GM18498 (cell line): Measurements from ENCODE around the gene SPTLC2.

Experiments
- ATAC-seq: cut with Tn5 transposase; IDR thresholded peaks from one replicate; pipeline ENCODE4 v1.9.1; 2021; ENCODE audit warnings: mild to moderate bottlenecking, moderate library complexity; ENCODE audit not compliant: unreplicated experiment

Gene SPTLC2

DNA sequence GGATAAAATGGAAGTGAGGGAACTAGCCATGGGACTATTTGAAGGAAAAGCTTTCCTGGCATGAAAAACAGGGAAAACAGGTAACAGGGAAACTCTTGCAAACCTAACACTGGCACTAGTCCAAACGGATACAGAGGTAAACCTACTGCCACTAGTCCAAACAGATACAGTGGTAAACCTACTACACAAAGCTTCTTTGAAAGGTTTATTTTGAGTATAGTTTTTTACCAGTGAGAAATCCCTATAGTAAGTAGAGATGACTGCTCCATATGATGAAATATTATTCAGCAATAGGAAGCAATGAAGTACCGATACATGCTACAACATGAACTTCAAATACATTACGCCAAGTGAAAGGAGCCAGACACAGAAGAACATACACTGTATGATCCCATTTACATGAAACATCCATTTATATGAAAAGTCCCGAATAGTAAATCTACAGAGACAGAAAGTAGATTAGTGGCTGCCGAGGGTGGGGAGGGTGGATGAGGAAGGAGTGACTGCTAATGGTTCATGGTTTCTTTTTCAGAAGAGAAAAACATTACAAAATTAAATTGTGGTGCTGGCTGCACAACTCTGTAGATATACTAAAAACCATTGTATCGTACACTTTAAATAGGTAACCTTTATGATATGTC, 25.5 kb downstream of the SPTLC2 start:
- no peak for ATAC-seq

DNA sequence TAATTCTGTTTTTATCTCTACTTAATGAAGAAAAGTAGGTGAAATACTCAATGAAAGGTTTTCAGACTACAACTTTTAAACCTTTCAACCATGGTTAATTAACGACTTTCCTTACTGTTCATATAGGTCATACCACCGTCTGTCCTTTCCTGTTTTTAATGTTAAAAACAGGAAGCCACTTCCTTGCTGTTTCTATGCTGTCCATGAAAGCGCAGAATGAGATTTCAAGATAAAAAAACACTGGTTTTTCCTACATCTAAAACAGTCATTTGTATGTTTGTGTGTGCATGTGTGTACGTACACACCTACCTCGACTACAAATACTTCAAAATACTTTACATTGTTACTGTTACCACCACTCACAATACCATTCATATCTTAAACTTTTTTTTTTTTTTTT, 27.3 kb downstream of the SPTLC2 start:
- no peak for ATAC-seq

DNA sequence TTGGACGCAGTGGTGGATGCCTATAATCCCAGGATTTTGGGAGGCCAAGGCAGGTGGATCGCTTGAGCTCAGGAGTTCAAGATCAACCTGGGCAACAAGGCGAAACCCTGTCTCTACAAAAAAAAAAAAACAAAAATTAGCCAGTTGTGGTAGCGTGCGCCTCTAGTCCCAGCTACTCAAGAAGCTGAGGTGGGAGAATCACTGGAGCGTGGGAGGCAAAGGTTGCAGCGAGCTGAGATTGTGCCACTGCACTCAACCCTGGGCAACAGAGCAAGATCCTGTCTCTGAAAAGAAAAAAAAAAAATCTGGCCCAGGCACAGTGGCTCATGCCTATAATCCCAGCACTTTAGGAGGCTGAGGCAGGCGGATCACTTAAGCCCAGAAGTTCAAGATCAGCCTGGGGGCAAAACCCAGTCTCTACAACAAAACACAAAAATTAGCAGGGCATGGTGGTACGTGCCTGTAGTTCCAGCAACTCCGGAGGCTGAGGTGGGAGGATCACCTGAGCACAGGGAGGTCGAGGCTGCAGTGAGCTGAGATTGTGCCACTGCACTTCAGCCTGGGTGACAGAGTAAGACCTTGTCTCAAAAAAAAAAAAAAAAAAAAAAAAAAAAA, 27.9 kb downstream of the SPTLC2 start:
- ATAC-seq = peak; percentile 56

DNA sequence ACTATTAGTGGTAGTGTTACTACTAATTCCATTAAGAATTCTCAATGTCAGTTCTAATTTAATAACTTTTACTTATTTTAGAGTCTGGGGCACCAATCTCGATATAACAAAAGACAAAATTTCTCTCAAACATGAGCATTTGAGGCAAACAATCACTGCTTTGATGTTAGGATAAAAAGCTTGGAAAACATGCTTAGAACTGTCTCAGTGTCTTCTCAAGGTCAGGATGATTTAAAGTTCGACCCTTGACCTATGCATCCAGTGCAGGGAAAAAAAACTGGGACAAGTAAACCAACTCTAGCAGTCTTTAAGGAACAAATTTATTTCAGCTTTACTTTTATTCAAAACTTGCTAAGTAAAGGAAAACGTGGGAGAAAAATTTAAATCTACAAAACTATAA, 31.1 kb downstream of the SPTLC2 start:
- no peak for ATAC-seq

GRCh38 chr14:77584809-77585208, 31.6 kb downstream of the SPTLC2 start:
- no peak for ATAC-seq

DNA sequence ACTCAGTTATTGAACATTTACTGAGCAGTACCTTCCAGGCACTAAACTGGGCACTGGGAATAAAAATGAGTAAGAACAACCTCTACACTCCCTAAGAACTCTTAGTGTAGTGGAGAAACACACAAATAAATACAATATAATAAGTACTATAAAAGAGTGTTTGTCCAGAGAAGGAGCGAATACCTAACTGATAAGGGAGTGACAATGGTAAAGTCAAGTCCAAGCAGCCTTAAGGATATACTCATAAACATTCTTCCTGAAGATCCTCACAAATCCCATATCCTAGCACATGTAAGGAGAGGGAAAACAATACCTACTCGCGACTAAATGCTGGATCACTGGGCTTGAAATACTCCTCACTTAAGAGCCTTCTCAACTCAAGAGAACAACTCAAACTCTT, 32.8 kb downstream of the SPTLC2 start:
- ATAC-seq = no peak

DNA sequence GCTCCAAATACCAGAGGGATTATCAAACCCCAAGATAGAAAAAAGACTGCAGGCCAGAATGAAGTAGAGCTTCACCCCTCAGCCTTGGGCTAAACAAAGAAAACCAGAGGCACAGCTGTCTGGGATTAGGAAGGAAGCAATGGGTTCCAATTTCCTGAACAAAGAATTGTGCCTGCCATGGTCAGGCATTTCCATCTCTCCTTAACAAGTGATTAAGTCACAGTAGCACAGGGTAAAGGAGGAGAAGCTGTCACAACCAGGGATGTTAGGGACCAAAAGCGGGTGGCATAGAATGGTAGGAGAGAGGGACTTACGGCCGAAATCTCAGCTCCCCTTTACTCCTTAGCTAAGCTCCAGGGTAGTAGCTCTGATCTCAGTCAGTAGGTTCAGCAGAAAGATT, 33.9 kb downstream of the SPTLC2 start:
- ATAC-seq = no peak

DNA sequence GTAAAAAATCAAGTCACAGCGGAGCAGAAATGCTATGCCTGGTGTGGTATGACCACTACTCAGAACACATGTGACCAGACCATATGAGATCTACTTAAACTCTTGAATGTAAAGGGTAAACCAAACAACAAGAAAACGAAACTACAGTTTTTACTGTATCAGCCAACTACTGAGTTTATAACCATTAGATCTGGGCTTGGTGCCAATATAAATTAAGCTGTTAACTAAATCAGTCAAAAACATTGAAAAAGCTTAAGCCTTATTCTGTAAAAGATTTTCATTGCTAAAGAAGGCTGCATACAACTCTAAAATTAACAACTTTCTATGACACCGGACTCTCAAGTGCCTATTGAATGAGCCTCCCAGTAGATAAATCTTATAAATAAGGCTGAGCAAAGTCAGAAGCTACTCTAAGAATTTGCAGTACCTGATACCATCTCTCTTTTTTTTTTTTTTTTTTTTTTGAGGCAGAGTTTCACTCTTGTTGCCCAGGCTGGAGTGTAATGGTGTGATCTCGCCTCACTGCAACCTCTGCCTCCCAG, 35.4 kb downstream of the SPTLC2 start:
- ATAC-seq = peak; percentile 97

- ATAC-seq = peak; percentile 12
Measured at GRCh38 chr14:77580477-77580876, 36.0 kb downstream of the SPTLC2 start.

DNA sequence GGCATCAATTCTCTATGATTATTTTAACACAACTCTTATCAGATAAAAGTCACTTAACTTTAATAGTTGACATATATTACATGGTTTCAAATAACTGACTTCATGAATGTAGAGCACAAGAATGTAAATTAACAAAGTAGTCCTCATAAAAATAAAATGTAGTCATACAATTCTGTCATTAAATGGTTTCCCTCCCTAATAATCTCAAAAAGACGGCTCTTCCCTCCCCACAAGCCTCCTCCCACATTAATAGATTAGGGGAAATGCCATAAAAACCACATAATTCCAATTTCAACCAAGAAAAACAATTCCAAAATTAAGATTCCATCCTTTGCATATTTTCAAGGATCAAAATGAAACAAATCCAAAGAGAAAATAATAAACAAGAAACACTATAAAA, 36.7 kb downstream of the SPTLC2 start:
- no peak for ATAC-seq

DNA sequence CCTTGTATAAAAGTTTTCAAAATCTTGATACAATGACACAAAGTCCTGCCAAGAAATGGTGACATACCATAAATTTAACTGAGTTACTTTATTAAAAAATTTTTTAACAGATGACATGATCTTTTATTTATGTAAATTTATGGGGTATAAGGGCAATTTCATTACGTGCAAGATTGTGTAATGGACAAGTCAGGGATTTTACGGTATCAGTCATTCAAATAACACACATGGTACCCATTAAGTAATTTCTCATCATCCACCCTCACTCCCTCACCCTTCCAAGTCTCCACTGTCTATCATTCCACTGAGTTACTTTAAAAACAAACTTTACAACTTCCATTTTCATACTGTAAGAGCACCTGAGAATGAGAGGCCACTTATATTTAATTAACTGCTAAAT, 37.4 kb downstream of the SPTLC2 start:
- no peak for ATAC-seq

GRCh38 chr14:77574446-77575115, 41.9 kb downstream of the SPTLC2 start:
- ATAC-seq = no peak

DNA sequence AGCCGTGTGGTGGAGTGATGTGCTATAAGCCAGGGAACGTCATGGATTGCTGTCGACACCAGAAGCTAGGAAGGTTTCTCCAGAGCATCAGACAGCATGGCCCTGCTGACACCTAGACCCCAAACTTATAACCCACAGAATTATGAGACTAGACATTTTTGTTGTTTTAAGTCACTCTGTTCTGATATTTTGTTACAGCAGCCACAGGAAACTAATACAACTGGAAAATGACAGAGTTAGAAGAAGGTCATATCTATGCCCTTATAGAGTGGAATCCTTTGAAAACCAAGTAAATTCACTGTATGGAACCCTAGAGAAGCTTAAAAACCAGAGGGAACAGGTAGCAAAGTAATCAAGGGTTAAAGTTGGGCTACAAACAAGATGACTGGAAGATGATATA, 42.5 kb downstream of the SPTLC2 start:
- no peak for ATAC-seq

GRCh38 chr14:77570706-77571268, 45.6 kb downstream of the SPTLC2 start:
- ATAC-seq = no peak

DNA sequence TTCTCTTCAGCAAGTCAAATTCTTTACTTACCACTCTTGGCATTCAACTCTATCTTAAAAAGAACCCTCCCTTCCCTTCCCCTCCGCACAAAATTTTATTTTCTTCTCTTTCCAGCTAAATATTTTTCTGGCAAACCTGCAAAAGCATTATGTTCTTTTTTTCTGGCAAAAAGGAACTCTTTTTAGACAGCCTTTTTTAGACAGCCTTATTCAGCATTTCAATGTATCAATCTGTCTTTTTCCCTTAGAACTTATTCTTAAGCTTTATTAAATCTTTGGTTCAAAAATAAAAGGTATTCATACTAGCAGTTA, 50.5 kb downstream of the SPTLC2 start:
- no peak for ATAC-seq

- peak; percentile 51 for ATAC-seq
Measured at GRCh38 chr14:77565289-77565993, 51.0 kb downstream of the SPTLC2 start.

DNA sequence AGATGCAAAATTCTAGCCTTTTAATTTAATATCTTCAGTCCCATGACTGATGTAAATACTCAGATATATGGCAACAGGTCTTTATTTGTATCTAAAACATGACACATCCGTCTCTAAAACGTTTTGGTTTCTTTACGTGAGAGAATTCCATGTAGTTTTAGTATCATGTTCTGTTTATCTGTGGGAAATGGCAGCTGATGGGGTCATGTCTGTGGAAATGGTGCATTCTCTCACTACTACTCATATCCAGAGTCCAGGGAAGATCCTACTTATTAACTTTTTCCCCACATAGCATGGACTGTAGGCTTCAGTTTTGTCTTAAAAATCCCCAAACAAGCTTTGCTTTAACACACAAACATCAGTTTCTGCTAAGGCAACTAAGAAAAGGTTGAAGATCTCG, 53.8 kb downstream of the SPTLC2 start:
- ATAC-seq = no peak

DNA sequence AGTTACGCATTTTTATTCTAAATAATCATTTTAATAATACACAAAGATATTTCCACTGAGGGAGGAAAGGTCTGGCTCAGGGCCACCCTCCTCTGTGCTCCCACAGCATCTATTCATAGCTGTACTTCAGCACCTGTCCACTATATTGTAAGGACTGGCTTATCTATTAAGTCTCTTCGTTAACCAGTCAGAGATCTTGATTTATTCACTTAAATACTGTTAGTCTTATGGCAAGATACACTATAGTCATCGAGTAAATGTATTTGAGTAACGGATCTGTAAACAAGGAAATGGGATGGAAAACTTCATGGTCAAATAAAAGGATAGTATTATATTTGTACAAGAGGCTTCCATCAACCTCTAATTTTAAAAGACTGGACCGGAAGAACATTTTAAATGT, 54.6 kb downstream of the SPTLC2 start:
- no peak for ATAC-seq

DNA sequence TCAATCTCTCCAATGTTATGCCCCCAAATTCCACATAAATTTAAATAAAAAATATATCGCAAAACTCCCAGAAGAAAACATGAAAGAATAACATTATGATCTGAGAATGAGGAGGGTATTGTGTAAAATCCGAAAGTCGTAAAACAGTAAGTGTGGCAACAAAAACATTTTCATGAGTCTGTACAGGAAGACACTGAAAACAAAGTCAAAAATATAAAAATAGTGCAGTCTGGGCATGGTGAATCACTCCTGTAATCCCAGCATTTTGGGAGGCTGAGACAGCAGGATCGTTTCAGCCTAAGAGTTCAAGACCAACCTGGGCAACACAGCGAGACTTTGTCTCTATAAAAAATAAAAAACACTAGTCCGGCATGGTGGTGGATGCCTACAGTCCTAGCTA, 57.1 kb downstream of the SPTLC2 start:
- ATAC-seq = no peak

DNA sequence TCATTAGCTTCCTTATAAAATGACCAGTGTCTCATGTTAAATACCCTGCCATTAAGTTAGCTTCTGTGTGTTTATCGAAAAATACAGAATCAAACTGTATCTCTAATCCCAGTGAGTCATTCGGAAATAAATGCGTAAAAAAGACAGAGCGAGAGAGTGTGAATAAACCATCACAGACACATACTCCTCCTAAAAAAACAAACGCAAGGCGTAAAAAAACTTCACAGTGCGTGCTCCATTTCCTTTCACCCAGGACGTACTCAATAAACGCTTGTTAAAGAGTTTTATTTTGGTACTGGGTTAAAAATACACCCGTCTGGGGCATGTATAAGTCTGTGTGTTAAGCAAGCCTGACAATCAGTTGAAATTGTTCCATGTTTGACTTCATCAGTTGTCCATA, 59.0 kb downstream of the SPTLC2 start:
- ATAC-seq = no peak

GRCh38 chr14:77556946-77557345, 59.5 kb downstream of the SPTLC2 start:
- no peak for ATAC-seq
